Endothelial cell of umbilical vein (primary cell): ENCODE results near the gene PIK3C3. TPM values are rescaled to one million over a fixed set of nuclear protein-coding genes. Genes with fewer than 3 reads are reported as not detected.

Source experiments
- BruUV-seq: library from RNA; stranded (reverse); fragments of 400-500 nt; replicated peaks from 2 replicates; lab custom pipeline; 2021; lab: Mats Ljungman, UMichigan
- CTCF ChIA-PET: fragments of 300-600, 350-600 bp; sonication (Branson Sonifier 250); formaldehyde crosslinking; loops from one replicate; lab custom pipeline; 2021; ENCODE audit warnings: antibody characterized with exemption, inconsistent platforms; lab: Charles Lee
- POLR2A ChIA-PET: fragments of 300-600, 350-600 bp; sonication (Branson Sonifier 250); formaldehyde crosslinking; loops from one replicate; lab custom pipeline; 2021; ENCODE audit warnings: antibody characterized with exemption, inconsistent platforms; lab: Charles Lee
- DNase-seq: peaks from one replicate; pipeline ENCODE4 v3.0.0-alpha.2; 2011; ENCODE audit warnings: low read depth, low spot score
- FAIRE-seq: peaks from 2 replicates; lab custom pipeline; 2011; peaks lifted over from hg19 to GRCh38; lab: Jason Lieb, UNC
- H2AFZ ChIP-seq: 2 replicates; pipeline ENCODE4 v1.6.0; 2012; ENCODE audit warnings: low read depth, low read length, control low read depth, inconsistent platforms
- H3K27ac ChIP-seq: 2 replicates; pipeline ENCODE4 v1.5.1; 2011; ENCODE audit warnings: low read depth, mild to moderate bottlenecking, control low read depth, low read length, moderate library complexity; ENCODE audit not compliant: insufficient read depth
- H3K27me3 ChIP-seq, 2 experiments: 2 replicates each; pipeline versions ENCODE4 v1.6.0 to v1.6.1; 2011; ENCODE audit warnings: low read length in 2 of 2, mixed read lengths in 1 of 2; ENCODE audit not compliant: control insufficient read depth in 2 of 2, insufficient read depth in 2 of 2
- H3K36me3 ChIP-seq, 2 experiments: 2 replicates in 1 of 2; 3 replicates in 1 of 2; pipeline ENCODE4 v1.5.1; 2011; ENCODE audit warnings: low read length in 2 of 2, mild to moderate bottlenecking in 1 of 2, moderate library complexity in 1 of 2; ENCODE audit not compliant: control insufficient read depth in 2 of 2, insufficient read depth in 2 of 2; ENCODE audit errors: extremely low read depth in 1 of 2
- H3K4me1 ChIP-seq: 3 replicates; pipeline ENCODE4 v1.5.1; 2011; ENCODE audit warnings: mild to moderate bottlenecking, low read length; ENCODE audit not compliant: control insufficient read depth, insufficient read depth; ENCODE audit errors: extremely low read depth
- H3K4me2 ChIP-seq: 2 replicates; pipeline ENCODE4 v1.6.1; 2011; ENCODE audit warnings: low read length, control low read depth, mixed read lengths; ENCODE audit not compliant: insufficient read depth
- H3K4me3 ChIP-seq, 3 experiments: fragments of 200-600 bp in 1 of 3; sonication (generic), shearing (Covaris generic) in 1 of 3; replicated peaks in 1 of 3; 2 replicates each; pipeline ENCODE4 v1.5.1; 2011 to 2016; ENCODE audit warnings: control low read depth in 3 of 3, low read length in 3 of 3, mild to moderate bottlenecking in 2 of 3, inconsistent platforms in 1 of 3, low read depth in 1 of 3, moderate library complexity in 1 of 3; ENCODE audit not compliant: insufficient read depth in 1 of 3
- H3K79me2 ChIP-seq: 2 replicates; pipeline ENCODE4 v1.6.0; 2012; ENCODE audit warnings: low read length, inconsistent platforms; ENCODE audit not compliant: control insufficient read depth, insufficient read depth
- H3K9ac ChIP-seq: replicated peaks from 2 replicates; pipeline ENCODE3; 2011; ENCODE audit warnings: low read length, control low read depth; ENCODE audit not compliant: insufficient read depth; ENCODE audit errors: extremely low read depth
- H3K9me1 ChIP-seq: replicated peaks from 3 replicates; pipeline ENCODE4 v1.6.0; 2011; ENCODE audit warnings: mild to moderate bottlenecking, low read length; ENCODE audit not compliant: control insufficient read depth, insufficient read depth; ENCODE audit errors: extremely low read depth
- H3K9me3 ChIP-seq: replicated peaks from 2 replicates; pipeline ENCODE4 v1.5.1; 2012; ENCODE audit warnings: low read length, inconsistent platforms; ENCODE audit not compliant: control insufficient read depth, insufficient read depth
- H4K20me1 ChIP-seq: replicated peaks from 2 replicates; pipeline ENCODE3; 2011; ENCODE audit warnings: mild to moderate bottlenecking, low read length; ENCODE audit not compliant: control insufficient read depth, insufficient read depth; ENCODE audit errors: extremely low read depth
- EZH2 ChIP-seq: IDR thresholded peaks from 2 replicates; pipeline ENCODE4 v1.6.1; 2012; ENCODE audit warnings: borderline replicate concordance, low read depth, mild to moderate bottlenecking, moderate library complexity, low read length, inconsistent platforms; ENCODE audit not compliant: severe bottlenecking
- FOS ChIP-seq: IDR thresholded peaks from 2 replicates; pipeline ENCODE4 v1.6.1; 2011; ENCODE audit warnings: mild to moderate bottlenecking, low read length, moderate library complexity, borderline replicate concordance; ENCODE audit not compliant: insufficient read depth
- GATA2 ChIP-seq: IDR thresholded peaks from 2 replicates; pipeline ENCODE4 v1.7.0; 2011; ENCODE audit warnings: low read depth, mild to moderate bottlenecking, moderate library complexity, mixed read lengths, low read length; ENCODE audit not compliant: insufficient read length, insufficient read depth
- JUN ChIP-seq: IDR thresholded peaks from 2 replicates; pipeline ENCODE4 v1.6.1; 2011; ENCODE audit warnings: borderline replicate concordance, low read depth; ENCODE audit not compliant: insufficient read length, insufficient read depth
- MYC ChIP-seq: IDR thresholded peaks from one replicate; pipeline ENCODE4 v1.6.1; 2011; ENCODE audit warnings: mild to moderate bottlenecking, low read depth, low read length
- POLR2A ChIP-seq: IDR thresholded peaks from 2 replicates; pipeline ENCODE4 v1.6.1; 2012; ENCODE audit warnings: low read depth, mild to moderate bottlenecking, control low read depth, low read length
- POLR2AphosphoS5 ChIP-seq: IDR thresholded peaks from 2 replicates; pipeline ENCODE4 v1.6.1; 2012; ENCODE audit warnings: low read depth, mild to moderate bottlenecking, control low read depth, low read length, moderate library complexity; ENCODE audit not compliant: insufficient read depth
- dilution Hi-C: fragments of 300-500 bp; cut with MboI; formaldehyde crosslinking; loops from one replicate; pipeline ENCODE4 v1.15.0; 2019; ENCODE audit warnings: low sequenced_read_pairs; ENCODE audit not compliant: extremely low pct_ligation_motif_present
- intact Hi-C: fragments of 100-400 bp; cut with micrococcal nuclease; formaldehyde crosslinking; loops from one replicate; pipeline ENCODE4 v1.10.0; 2022
- polyA plus RNA-seq, 4 experiments: library from polyadenylated mRNA; depleted of rRNA in 3 of 4; stranded (reverse) in 3 of 4; unstranded in 1 of 4; fragments of >200 nt; gene quantifications; 2 replicates each; pipeline versions ENCODE4 v1.2.1 to v1.2.3, GENCODE V29; 2011 to 2012; ENCODE audit warnings: missing spikeins in 1 of 4
- total RNA-seq: library from RNA; stranded (reverse); gene quantifications from 2 replicates; pipeline ENCODE4 v1.2.3, GENCODE V29; 2021
- TF ChIP-seq, protein P1 (sequence below), 2 donors: IDR thresholded peaks; 1 replicate in 1 of 2; 2 replicates in 1 of 2; pipeline ENCODE4 v1.5.1; 2011; ENCODE audit warnings: low read length in 2 of 2, mild to moderate bottlenecking in 2 of 2, moderate library complexity in 2 of 2, control low read depth in 1 of 2, inconsistent platforms in 1 of 2, low read depth in 1 of 2; ENCODE audit not compliant: insufficient read depth in 1 of 2; ENCODE audit errors: extremely low read depth in 1 of 2

PIK3C3 gene
- total and polyA plus RNA-seq, 2 donors (not counting 3 experiments of a cell fraction or from before 2014, with no cell fraction given) = 19.5 to 47.3 TPM

DNA sequence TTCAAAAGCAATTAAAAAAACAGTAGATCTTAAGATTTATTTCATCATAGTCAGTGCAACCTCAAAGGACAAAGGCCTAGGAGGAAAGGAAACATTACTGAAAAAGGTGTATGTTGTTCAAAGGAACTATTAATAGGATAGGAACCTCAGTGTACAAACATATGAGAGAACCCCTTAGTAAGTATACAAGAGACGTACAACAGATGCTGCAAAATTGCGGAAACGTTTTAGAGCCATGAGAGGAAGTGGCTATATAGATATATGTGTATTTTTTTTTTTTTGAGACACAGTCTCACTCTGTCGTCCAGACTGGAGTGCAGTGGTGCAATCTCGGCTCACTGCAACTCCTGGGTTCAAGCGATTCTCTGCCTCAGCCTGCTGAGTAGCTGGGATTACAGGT, 22.2 kb downstream of the PIK3C3 start:
- dilution Hi-C loops = no loop called here
- H3K27ac ChIP-seq = no peak overlapping the region
- DNase-seq (no peak), FAIRE-seq (no peak)
- H3K9me1 ChIP-seq = no peaks in the 10 kb centered on the region
- H3K79me2 ChIP-seq = peaks cover 5% of the 10 kb centered on the region
- TF ChIP-seq GATA2 = no peak
- no peak for TF ChIP-seq JUN
- TF ChIP-seq, protein P1, sequence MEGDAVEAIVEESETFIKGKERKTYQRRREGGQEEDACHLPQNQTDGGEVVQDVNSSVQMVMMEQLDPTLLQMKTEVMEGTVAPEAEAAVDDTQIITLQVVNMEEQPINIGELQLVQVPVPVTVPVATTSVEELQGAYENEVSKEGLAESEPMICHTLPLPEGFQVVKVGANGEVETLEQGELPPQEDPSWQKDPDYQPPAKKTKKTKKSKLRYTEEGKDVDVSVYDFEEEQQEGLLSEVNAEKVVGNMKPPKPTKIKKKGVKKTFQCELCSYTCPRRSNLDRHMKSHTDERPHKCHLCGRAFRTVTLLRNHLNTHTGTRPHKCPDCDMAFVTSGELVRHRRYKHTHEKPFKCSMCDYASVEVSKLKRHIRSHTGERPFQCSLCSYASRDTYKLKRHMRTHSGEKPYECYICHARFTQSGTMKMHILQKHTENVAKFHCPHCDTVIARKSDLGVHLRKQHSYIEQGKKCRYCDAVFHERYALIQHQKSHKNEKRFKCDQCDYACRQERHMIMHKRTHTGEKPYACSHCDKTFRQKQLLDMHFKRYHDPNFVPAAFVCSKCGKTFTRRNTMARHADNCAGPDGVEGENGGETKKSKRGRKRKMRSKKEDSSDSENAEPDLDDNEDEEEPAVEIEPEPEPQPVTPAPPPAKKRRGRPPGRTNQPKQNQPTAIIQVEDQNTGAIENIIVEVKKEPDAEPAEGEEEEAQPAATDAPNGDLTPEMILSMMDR (IDR thresholded peaks at IDR 0.05; ENCODE audit: extremely low read depth in 1 of 2, insufficient read depth in 1 of 2, low read depth in 1 of 2, low read length in 2 of 2) = no peak
- TF ChIP-seq EZH2 = no peak
- no peak for TF ChIP-seq POLR2A
- TF ChIP-seq MYC = no peak
- no peak for TF ChIP-seq POLR2AphosphoS5
- TF ChIP-seq FOS = no peak
- H3K9me3 ChIP-seq = no peaks in the 10 kb centered on the region
- no peaks in the 10 kb centered on the region for H4K20me1 ChIP-seq
- no peak overlapping the region for H3K9ac ChIP-seq
- no TSS peak for BruUV-seq
- H3K4me2 ChIP-seq = no peak overlapping the region
- ChIA-PET CTCF (interaction anchor here (0.8 kb wide), 1 partner anchor 51 kb away, joined by 3 read pairs; no protein-coding TSS in a partner anchor), POLR2A (no interaction called here)
- H3K4me1 ChIP-seq = no peaks in the 10 kb centered on the region
- intact Hi-C loops = no loop called here
- no peaks in the 10 kb centered on the region for H3K27me3 ChIP-seq
- no peak overlapping the region for H3K4me3 ChIP-seq
- no peaks in the 10 kb centered on the region for H3K36me3 ChIP-seq
- no peak overlapping the region for H2AFZ ChIP-seq
